Measurements from ENCODE around the gene CLTA.
"Not testable (repeated sequence)": the region's sequence is repeated elsewhere in the genome, so short reads cannot be mapped to it uniquely, and the experiment has no call there.

The CLTA gene

DNA sequence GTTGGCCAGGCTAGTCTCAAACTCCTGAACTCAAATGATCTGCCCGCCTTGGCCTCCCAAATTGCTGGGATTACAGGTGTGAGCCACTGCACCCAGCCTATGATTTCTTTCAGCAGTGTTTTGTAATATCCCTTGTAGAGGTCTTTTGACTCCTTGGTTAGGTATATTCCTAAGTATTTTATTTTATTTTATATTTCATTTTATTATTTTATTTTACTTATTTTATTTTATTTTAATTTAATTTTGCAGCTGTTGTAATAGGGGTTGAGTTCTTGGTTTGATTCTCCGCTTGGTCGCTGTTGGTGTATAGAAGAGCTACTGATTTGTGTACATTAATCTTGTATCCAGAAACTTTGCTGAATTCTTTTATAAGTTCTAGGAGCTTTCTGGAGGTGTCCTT lies 49.0 kb downstream of the CLTA start:
- DNase-seq (ENCODE audit: low read depth): not testable (repeated sequence)

- no peak for DNase-seq (ENCODE audit: low read depth)
Measured at GRCh38 chr9:36245906-36246305, 55.2 kb downstream of the CLTA start.

- DNase-seq (ENCODE audit: low read depth): no peak
Measured at GRCh38 chr9:36247356-36247755, 56.6 kb downstream of the CLTA start.

DNA sequence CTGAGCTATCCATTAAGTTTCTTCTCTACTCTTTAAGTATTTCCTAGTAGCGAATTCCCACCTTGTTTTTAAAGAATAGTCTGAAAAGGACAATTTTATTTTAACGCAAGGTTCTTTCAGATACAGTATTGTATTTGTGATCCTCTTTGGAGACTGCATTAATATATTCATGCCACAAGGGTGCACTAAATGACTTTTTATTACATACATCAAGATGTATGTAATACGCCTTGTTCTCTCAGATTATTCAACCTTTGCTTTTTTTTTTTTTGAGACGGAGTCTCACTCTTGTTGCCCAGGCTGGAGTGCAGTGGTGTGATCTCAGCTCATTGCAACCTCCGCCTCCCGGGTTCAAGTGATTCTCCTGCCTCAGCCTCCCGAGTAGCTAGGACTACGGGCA lies 57.3 kb downstream of the CLTA start:
- not testable (repeated sequence) for DNase-seq (ENCODE audit: low read depth)

GRCh38 chr9:36249189-36249588 lies 58.5 kb downstream of the CLTA start:
- DNase-seq (ENCODE audit: low read depth): no peak

GRCh38 chr9:36250079-36250478 lies 59.4 kb downstream of the CLTA start:
- DNase-seq (ENCODE audit: low read depth): no peak

- DNase-seq (ENCODE audit: low read depth): no peak
Measured at GRCh38 chr9:36251428-36251827, 60.7 kb downstream of the CLTA start.

DNA sequence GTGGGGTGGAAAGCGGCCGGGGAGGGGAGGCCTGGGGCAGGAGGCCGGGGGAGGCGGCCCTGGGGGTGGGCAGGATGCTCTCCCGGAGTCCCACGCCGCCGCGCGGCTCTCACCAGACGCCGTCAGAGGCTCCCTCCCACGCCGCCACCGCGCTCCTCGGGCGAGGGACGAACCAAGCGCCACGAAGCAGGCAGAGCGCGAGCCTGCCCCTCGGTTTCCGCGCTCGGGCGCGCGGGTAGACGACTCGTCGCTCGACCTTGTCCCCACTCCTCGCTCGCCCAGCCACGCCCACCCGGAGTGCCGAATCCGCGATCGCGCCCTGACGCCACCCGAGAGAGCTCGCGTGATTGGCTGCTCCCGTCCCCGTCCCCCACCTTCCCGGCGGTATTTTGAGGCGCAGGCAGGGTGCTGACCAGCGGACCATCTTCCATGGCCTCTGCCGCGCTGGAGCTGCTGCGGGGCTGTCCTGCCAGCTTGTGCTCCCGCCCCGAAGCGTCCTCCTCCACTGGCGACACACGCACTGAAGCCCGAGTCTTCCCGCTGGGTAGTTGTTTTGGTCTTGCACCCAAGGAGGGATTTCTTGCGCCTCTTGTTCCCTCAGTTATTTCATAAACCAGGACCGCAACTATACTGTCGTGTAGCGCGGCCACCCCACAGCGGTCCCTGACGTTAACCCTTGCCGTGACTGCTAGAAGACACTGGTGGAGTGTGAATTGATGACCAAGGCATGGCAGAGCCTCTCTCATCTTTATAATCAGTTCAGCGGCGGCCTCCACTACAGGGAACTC lies 67.7 kb downstream of the CLTA start, which contains the start of gene GNE:
Gene GNE, minus strand, starts transcription at position 241 of the 788 bp plus-strand sequence. CDS start 9,093 bp downstream, outside the sequence.
- DNase-seq (ENCODE audit: low read depth): peak; percentile 96

DNA sequence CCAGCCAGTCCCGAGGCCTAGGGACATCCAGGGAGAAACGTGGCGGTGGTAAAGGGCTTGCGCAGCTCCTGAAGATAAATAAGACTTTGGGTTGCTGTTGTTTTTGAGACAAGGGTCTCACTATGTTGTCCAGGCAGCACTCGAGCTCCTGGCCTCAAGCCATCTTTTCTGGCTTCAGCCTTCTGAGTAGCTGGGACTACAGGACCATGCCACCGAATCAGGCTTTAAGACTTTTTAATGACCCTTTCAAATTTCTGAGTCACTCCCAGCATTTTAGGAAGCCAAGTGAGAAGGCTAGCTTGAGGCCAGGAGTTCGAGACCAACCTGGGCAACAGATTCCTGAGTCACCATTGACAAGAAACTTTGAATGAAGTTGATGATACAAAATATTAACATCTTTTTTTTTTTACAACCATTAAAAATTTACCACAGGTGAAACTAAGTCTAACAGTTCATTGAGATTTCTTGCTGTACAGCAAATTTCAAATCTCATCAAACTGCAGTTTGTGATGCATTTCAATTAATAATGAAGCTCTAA lies 68.3 kb downstream of the CLTA start:
- DNase-seq (ENCODE audit: low read depth): no peak
